SK-N-SH (cell line): ENCODE measurements around the gene NACA2. TPM values are rescaled to one million over a fixed set of nuclear protein-coding genes. Genes with fewer than 3 reads are reported as not detected.

Experiments
- CTCF ChIA-PET: fragments of 300-600, 350-600 bp; formaldehyde crosslinking; extraction: SDS; loops from one replicate; lab custom pipeline; 2021; lab: Yijun Ruan, JAX
- POLR2A ChIA-PET: fragments of 350-600 bp; sonication (Branson Sonifier 250); formaldehyde crosslinking; extraction: SDS; loops from one replicate; lab custom pipeline; 2020; ENCODE audit warnings: antibody characterized with exemption, inconsistent platforms; lab: Yijun Ruan, JAX
- DNase-seq: peaks from one replicate; pipeline ENCODE4 v3.0.0; 2012
- H2AFZ ChIP-seq: fragments of 200-600 bp; sonication (generic); 2 replicates; pipeline ENCODE4 v1.8.1; 2016; ENCODE audit warnings: antibody characterized with exemption, mild to moderate bottlenecking, low read depth
- H3F3A ChIP-seq: fragments of 200-600 bp; sonication (generic); replicated peaks from 2 replicates; pipeline ENCODE3; 2016; ENCODE audit warnings: antibody characterized with exemption, mild to moderate bottlenecking; ENCODE audit not compliant: insufficient read depth
- H3K27ac ChIP-seq, 2 experiments: fragments of 200-500 bp in 1 of 2; fragments of 200-600 bp in 1 of 2; sonication (Bioruptor generic) in 1 of 2; sonication (generic), shearing (Covaris generic) in 1 of 2; 2 replicates each; pipeline versions ENCODE4 v1.5.1 to v1.6.1; 2014 to 2016; ENCODE audit warnings: low read depth in 2 of 2, inconsistent platforms in 1 of 2, low read length in 1 of 2, mild to moderate bottlenecking in 1 of 2, mixed read lengths in 1 of 2
- H3K27me3 ChIP-seq: fragments of 200-600 bp; sonication (generic), shearing (Covaris generic); 2 replicates; pipeline ENCODE4 v1.6.1; 2016; ENCODE audit warnings: mixed run types; ENCODE audit not compliant: insufficient read depth
- H3K36me3 ChIP-seq, 2 experiments: fragments of 200-500 bp in 1 of 2; fragments of 200-600 bp in 1 of 2; sonication (Bioruptor generic) in 1 of 2; sonication (generic) in 1 of 2; replicated peaks in 1 of 2; 2 replicates each; pipeline versions ENCODE3 to v1.5.1; 2014 to 2016; ENCODE audit warnings: low read length in 1 of 2, mild to moderate bottlenecking in 1 of 2; ENCODE audit not compliant: insufficient read depth in 2 of 2, control insufficient read depth in 1 of 2
- H3K4me1 ChIP-seq, 2 experiments: fragments of 200-500 bp in 1 of 2; fragments of 200-600 bp in 1 of 2; sonication (Bioruptor generic) in 1 of 2; sonication (generic), shearing (Covaris generic) in 1 of 2; 2 replicates each; pipeline versions ENCODE4 v1.5.1 to v1.6.1; 2014 to 2016; ENCODE audit warnings: low read depth in 1 of 2, low read length in 1 of 2, mixed run types in 1 of 2; ENCODE audit not compliant: insufficient read depth in 2 of 2, control insufficient read depth in 1 of 2
- H3K4me2 ChIP-seq: fragments of 200-600 bp; sonication (generic), shearing (Covaris generic); 2 replicates; pipeline ENCODE4 v1.6.1; 2017; ENCODE audit warnings: mixed run types
- H3K4me3 ChIP-seq, 2 experiments: fragments of 200-500 bp in 1 of 2; fragments of 200-600 bp in 1 of 2; sonication (Bioruptor generic) in 1 of 2; sonication (generic), shearing (Covaris generic) in 1 of 2; 2 replicates each; pipeline versions ENCODE4 v1.5.1 to v1.8.1; 2014 to 2016; ENCODE audit warnings: low read depth in 2 of 2, inconsistent platforms in 1 of 2, low read length in 1 of 2, mild to moderate bottlenecking in 1 of 2, mixed read lengths in 1 of 2, moderate library complexity in 1 of 2
- H3K79me2 ChIP-seq: fragments of 200-600 bp; sonication (generic); 2 replicates; pipeline ENCODE4 v1.8.1; 2017; ENCODE audit warnings: mild to moderate bottlenecking; ENCODE audit not compliant: insufficient read depth
- H3K9ac ChIP-seq: fragments of 200-600 bp; sonication (generic); 2 replicates; pipeline ENCODE4 v1.6.1; 2017; ENCODE audit warnings: mixed run types
- H3K9me2 ChIP-seq: fragments of 200-600 bp; sonication (generic); 2 replicates; pipeline ENCODE4 v1.6.1; 2017; ENCODE audit warnings: mixed run types
- H3K9me3 ChIP-seq: fragments of 200-600 bp; sonication (generic); 2 replicates; pipeline ENCODE4 v1.6.1; 2017; ENCODE audit warnings: mixed run types, mild to moderate bottlenecking, moderate library complexity
- H4K20me1 ChIP-seq: fragments of 200-600 bp; sonication (generic); 2 replicates; pipeline ENCODE4 v1.6.1; 2017; ENCODE audit warnings: mild to moderate bottlenecking, mixed run types; ENCODE audit not compliant: insufficient read depth
- CHD2 ChIP-seq: fragments of 150-350 bp; IDR thresholded peaks from 2 replicates; pipeline ENCODE4 v1.6.1; 2018; ENCODE audit warnings: low read length; ENCODE audit not compliant: partially characterized antibody
- EZH2phosphoT487 ChIP-seq: fragments of 200-600 bp; sonication (generic); IDR thresholded peaks from 2 replicates; pipeline ENCODE4 v1.6.1; 2017; ENCODE audit warnings: low read depth, mixed run types, mild to moderate bottlenecking, antibody characterized with exemption, moderate library complexity, borderline replicate concordance
- FOSL2 ChIP-seq: IDR thresholded peaks from 2 replicates; pipeline ENCODE4 v1.4.0; 2012; ENCODE audit warnings: low read depth, mild to moderate bottlenecking, moderate library complexity, borderline replicate concordance
- FOXJ3 ChIP-seq: sonication (generic); formaldehyde crosslinking; IDR thresholded peaks from 2 replicates; pipeline ENCODE4 v1.5.1; 2020; ENCODE audit warnings: mild to moderate bottlenecking, missing genetic modification reagents
- JUND ChIP-seq: IDR thresholded peaks from 2 replicates; pipeline ENCODE4 v1.4.0; 2012
- MEF2A ChIP-seq: IDR thresholded peaks from 2 replicates; pipeline ENCODE4 v1.4.0; 2012; ENCODE audit warnings: low read depth, borderline replicate concordance
- NFIC ChIP-seq: IDR thresholded peaks from 2 replicates; pipeline ENCODE4 v1.4.0; 2012; ENCODE audit warnings: borderline replicate concordance
- RFX5 ChIP-seq: IDR thresholded peaks from 2 replicates; pipeline ENCODE4 v1.6.1; 2012; ENCODE audit warnings: mild to moderate bottlenecking, improper control_type of control experiment, low read length
- SMC3 ChIP-seq: IDR thresholded peaks from 2 replicates; pipeline ENCODE4 v1.6.1; 2012; ENCODE audit warnings: low read depth, low read length, improper control_type of control experiment
- USF1 ChIP-seq: IDR thresholded peaks from 2 replicates; pipeline ENCODE4 v1.4.0; 2012; ENCODE audit warnings: low read depth, borderline replicate concordance
- WGBS: methylation state at CpG from one replicate; pipeline ENCODE4 v1.1.6; 2017; ENCODE audit warnings: low lambda C conversion rate; 5-methylcytosine and 5-hydroxymethylcytosine counted together
- polyA plus RNA-seq, 3 experiments: library from polyadenylated mRNA; depleted of rRNA; stranded (reverse); fragments of >200 nt; gene quantifications; 2 replicates each; pipeline ENCODE4 v1.2.3, GENCODE V29; 2012

The NACA2 gene
- polyA plus RNA-seq, 1 of the 3 experiments (the other 2 are of a cell fraction), result not detected

- Histone ChIP-seq H3K9me3 (peaks cover 21% of the 10 kb centered on the region; the same call in 1 of the 2 replicates), H3K4me3 (no peak overlapping the region), H2AFZ (no peak overlapping the region), H3K79me2 (no peaks in the 10 kb centered on the region), H3K9ac (no peak overlapping the region), H3K4me2 (no peak overlapping the region), H4K20me1 (no peaks in the 10 kb centered on the region), H3K36me3 (peaks cover 0 to 2% of the 10 kb centered on the region in 2 experiments), H3F3A (no peaks in the 10 kb centered on the region), H3K27me3 (no peaks in the 10 kb centered on the region), H3K4me1 (no peaks in the 10 kb centered on the region), H3K9me2 (no peaks in the 10 kb centered on the region), H3K27ac (no peak overlapping the region)
- WGBS, result 78% methylated on average over 8 of the region's 8 CpGs
- DNase-seq, result no peak
- ChIA-PET CTCF (no interaction called here), POLR2A (no interaction called here)
- TF ChIP-seq CHD2 (no peak), FOXJ3 (CRISPR knock-in tag) (no peak), EZH2phosphoT487 (no peak), RFX5 (no peak), FOSL2 (no peak), MEF2A (no peak)
- TF ChIP-seq, all 33 proteins: peak for 0
Observed at GRCh38 chr17:61542027-61542426, 49.0 kb downstream of the NACA2 start.

- TF ChIP-seq JUND (no peak), CHD2 (no peak), NFIC (no peak), RFX5 (no peak), FOXJ3 (CRISPR knock-in tag) (no peak), USF1 (no peak), SMC3 (no peak)
- TF ChIP-seq, all 33 proteins: peak for 0
- no peaks in the 10 kb centered on the region for H3K27me3 ChIP-seq
- peaks cover 20% of the 10 kb centered on the region; the same call in 1 of the 2 replicates for H3K9me3 ChIP-seq
- 16% methylated on average over 1 of the region's 1 CpG for WGBS
- no peak overlapping the region for H3K4me2 ChIP-seq
- no peak for DNase-seq
- H3K36me3 ChIP-seq, result no peaks in the 10 kb centered on the region
- H3K9ac ChIP-seq, result no peak overlapping the region
- ChIA-PET POLR2A (no interaction called here), CTCF (interaction anchor here (0.6 to 1.6 kb wide), 5 partner anchors 10 to 125 kb away, joined by 3 to 6 read pairs (median 4); no protein-coding TSS in a partner anchor)
- H3K4me1 ChIP-seq, result no peaks in the 10 kb centered on the region
- H3K9me2 ChIP-seq, result no peaks in the 10 kb centered on the region
- H3K79me2 ChIP-seq, result no peaks in the 10 kb centered on the region
- H4K20me1 ChIP-seq, result no peaks in the 10 kb centered on the region
- no peak overlapping the region for H3K4me3 ChIP-seq
- no peak overlapping the region for H2AFZ ChIP-seq
- H3K27ac ChIP-seq, result no peak overlapping the region
- H3F3A ChIP-seq, result no peaks in the 10 kb centered on the region
Observed at GRCh38 chr17:61540874-61541273, 50.1 kb downstream of the NACA2 start.

Other genes starting within 250 kb of the NACA2 start
- gene TBX2, start 191.4 kb downstream of the NACA2 start, polyA plus RNA-seq (2012; rRNA removed), result 37.8 and 57.8 TPM in 2 replicates
- gene TBX4, start 138.8 kb downstream of the NACA2 start, polyA plus RNA-seq (2012; rRNA removed), result 0.02 and 0.05 TPM in 2 replicates